Epithelial cell of proximal tubule (primary cell): Measurements from ENCODE around the gene GPR107. TPM values are rescaled to one million over a fixed set of nuclear protein-coding genes. Genes with fewer than 3 reads are reported as not detected.

Experiments
- DNase-seq: peaks from one replicate; pipeline ENCODE4 v3.0.0-alpha.2; 2011; ENCODE audit warnings: low read depth
- H3K4me3 ChIP-seq: 2 replicates; pipeline ENCODE4 v1.5.1; 2011; ENCODE audit warnings: low read depth, mild to moderate bottlenecking, low read length
- total RNA-seq: library from RNA; depleted of rRNA; stranded (reverse); fragments of >200 nt; gene quantifications from 2 replicates; pipeline ENCODE4 v1.2.3, GENCODE V29; 2015
- TF ChIP-seq, protein P1 (sequence below): conservative IDR thresholded peaks from 2 replicates; pipeline ENCODE4 v1.5.1; 2012; ENCODE audit warnings: low read depth, mild to moderate bottlenecking, low read length

GPR107 gene
- total RNA-seq, 1 donor from 2014 or later: 13.5 TPM

DNA sequence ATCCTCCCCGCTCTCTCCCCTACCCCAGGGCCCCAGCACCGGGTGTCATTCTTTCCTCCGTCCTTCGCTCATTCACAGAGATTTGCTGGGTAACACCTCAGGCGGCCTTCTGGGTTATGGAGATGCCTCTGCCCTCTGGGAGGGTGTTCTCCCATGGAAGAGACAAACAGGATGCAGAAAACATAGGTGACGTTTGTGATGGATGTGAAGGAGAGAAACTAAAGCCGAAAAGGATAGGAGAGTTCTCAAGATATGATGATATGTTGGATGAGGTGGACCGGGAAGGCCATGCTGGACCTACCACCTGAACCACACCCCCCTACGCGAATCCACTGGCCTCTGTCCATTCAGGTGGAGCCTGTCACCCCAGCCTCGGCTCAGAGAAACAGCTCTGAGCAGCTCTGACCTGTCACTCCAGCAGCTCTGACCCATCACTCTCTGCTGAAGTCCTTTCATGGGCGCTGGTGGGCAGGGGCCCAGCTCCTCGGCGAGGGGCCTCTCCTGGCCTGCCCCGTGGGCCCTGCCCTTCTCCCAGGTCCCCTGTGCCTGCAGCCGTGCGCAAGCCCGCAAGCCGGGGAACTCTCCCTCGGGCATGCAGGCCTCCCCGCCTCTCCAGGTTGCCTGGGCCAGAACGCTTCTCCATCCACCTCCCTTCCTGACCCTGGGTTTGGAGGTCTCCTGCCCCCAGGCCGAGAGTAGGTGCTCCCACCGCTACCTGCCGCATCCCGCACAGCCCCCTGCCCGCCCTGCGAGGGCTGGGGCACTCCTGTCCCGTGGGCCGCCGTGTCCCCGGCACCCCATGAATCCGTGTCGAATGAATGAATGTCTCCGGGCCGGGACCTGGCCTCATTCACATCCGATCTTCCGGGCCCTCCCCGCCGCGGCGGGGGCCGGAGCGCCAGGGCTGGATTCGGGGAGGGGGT, 117.8 kb downstream of the GPR107 start:
- DNase-seq: no peak
- H3K4me3 ChIP-seq: peak overlapping the region; percentile 40
- TF ChIP-seq, protein P1, sequence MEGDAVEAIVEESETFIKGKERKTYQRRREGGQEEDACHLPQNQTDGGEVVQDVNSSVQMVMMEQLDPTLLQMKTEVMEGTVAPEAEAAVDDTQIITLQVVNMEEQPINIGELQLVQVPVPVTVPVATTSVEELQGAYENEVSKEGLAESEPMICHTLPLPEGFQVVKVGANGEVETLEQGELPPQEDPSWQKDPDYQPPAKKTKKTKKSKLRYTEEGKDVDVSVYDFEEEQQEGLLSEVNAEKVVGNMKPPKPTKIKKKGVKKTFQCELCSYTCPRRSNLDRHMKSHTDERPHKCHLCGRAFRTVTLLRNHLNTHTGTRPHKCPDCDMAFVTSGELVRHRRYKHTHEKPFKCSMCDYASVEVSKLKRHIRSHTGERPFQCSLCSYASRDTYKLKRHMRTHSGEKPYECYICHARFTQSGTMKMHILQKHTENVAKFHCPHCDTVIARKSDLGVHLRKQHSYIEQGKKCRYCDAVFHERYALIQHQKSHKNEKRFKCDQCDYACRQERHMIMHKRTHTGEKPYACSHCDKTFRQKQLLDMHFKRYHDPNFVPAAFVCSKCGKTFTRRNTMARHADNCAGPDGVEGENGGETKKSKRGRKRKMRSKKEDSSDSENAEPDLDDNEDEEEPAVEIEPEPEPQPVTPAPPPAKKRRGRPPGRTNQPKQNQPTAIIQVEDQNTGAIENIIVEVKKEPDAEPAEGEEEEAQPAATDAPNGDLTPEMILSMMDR: no peak

DNA sequence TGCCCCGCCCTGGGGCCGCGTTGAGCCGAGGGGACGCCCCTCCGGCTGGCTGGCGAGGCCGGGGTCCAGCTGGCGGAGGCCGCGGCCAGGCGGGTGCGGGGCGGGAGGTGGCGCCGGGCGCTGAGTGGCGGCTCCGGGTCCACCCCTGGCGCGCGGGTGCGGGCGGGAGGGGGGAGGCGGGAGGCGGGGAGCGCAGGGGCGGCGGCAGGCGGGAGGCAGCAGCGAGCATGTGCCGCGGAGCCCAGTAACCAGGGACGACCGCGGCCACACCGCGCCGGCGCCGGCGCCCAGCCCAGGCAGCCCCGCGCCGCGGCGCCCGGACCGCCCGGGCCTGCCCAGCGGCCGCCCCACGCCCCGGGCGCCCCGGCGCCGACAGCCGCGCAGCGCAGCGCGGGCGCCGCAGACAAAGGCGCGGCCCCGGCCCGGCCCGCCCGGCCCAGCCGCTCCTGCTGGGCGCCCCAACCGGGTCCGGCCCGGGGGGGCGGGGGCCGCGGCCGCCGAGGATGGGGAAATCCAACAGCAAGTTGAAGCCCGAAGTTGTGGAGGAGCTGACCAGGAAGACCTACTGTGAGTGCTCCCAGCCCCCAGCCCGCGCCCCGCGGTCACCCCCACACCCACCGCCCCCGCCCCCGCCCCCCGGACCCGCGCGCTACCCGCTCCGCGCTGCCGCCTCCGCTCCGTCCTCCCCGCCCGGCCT, 118.6 kb downstream of the GPR107 start, which contains the start of gene NCS1:
TSS of gene NCS1 (plus strand) at position 244 of the 697 bp plus-strand sequence. CDS start at position 504, 260 bp downstream.
- TF ChIP-seq, protein P1: no peak
- DNase-seq: no peak
- peak within 1 kb of the TSS; percentile 92 for H3K4me3 ChIP-seq

DNA sequence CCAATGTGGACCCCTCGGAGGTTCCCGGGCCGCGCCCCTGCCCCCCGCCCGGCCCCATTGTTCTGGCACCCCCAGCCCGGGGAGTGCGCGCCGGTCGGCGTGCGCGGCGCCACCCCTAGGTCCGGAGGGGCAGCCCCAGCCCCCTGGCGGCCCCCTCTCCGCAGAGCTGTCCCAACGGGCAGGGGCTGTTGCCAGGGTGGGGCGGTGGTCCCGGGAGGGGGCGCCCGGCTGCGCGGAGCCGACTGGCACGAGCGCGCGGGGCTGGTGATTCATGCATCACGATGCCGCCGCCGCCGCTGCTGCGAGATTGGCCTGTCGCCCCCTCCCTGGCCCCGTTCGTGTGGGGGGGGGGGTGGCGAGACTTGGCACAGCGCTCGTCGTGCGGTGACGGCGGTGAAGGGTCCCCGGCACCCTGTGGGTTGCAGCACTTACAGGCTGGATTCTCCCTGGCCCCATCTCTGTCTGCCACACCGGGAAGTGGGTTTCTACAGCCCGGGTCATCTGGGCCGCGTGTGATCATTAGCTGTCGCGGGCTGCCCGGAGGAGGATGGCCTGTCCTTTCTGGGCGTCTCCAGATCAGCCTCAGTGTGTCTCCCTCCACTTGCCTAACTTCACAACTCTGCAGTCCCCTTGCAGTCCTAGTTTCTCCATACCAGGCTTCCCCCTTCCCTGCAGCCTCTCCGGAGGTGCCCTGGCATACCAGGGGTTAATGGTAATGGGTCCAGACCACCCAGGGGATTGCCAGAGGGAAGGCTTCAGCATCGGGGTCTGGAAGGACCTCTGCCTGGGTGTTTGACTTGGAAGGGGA, 119.4 kb downstream of the GPR107 start:
- TF ChIP-seq, protein P1: no peak
- no peak for DNase-seq
- H3K4me3 ChIP-seq: peak overlapping the region; percentile 92

DNA sequence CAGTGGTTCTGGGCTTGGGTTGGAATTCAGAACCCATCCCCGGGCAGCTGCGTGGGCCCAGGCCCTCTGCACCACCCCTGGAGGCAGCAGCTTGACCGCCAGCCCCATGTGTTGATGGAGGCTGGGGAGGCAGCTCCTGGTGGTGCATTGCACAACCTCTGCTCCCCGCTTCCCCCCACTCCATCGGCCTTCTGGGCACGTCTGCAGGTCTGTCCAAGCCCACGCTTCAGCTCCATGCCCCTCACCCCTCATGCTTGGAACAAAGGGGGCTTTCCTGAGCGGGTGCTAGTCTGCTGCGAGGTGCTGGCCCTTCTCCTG, 119.9 kb downstream of the GPR107 start:
- H3K4me3 ChIP-seq: peak overlapping the region; percentile 92
- DNase-seq: no peak
- TF ChIP-seq, protein P1: peak; percentile 3

DNA sequence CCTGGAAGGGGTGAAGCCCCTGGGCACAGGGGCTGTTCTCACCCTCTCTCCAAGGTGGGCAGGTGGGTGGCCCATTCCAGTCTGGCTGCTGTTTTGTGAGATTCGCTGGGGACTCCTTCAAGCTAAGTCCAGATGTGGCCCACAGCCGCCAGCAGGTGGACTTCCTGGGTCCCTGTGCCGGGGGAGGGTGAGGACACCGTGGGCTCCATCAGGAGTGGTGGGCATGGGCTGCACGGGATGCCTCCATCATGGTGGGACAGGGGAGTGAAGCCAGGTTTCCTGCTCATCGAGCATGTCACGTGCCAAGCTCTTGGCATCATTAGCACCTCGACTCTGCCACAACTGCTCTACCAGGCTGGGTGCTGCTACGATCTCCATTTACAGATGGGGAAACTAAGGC, 120.3 kb downstream of the GPR107 start:
- DNase-seq: no peak
- H3K4me3 ChIP-seq: peak overlapping the region; percentile 92
- TF ChIP-seq, protein P1: peak; percentile 2

DNA sequence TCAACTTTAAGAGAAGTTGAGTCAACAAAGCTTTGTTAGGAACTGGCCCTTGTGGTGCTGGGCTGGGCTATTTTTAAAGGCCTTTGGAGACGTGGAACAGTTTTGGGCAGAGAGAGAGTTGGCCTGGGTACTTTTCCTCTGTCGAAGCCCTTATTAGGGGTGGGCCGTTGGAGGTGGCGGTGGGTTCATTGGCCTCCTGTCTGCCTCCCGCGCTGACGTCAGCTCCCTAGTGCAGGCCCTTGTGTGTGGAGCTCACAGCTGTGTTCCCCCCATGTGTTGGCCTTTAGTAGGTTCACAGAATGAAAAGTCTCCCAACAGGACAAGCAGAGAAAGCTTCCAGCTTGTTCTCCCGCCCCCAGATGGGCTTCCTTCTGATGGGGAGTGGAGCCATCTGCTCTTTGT, 121.2 kb downstream of the GPR107 start:
- H3K4me3 ChIP-seq: no peak overlapping the region
- TF ChIP-seq, protein P1: no peak
- DNase-seq: no peak
